ENCODE data around the gene TRIM31.

Gene TRIM31

DNA sequence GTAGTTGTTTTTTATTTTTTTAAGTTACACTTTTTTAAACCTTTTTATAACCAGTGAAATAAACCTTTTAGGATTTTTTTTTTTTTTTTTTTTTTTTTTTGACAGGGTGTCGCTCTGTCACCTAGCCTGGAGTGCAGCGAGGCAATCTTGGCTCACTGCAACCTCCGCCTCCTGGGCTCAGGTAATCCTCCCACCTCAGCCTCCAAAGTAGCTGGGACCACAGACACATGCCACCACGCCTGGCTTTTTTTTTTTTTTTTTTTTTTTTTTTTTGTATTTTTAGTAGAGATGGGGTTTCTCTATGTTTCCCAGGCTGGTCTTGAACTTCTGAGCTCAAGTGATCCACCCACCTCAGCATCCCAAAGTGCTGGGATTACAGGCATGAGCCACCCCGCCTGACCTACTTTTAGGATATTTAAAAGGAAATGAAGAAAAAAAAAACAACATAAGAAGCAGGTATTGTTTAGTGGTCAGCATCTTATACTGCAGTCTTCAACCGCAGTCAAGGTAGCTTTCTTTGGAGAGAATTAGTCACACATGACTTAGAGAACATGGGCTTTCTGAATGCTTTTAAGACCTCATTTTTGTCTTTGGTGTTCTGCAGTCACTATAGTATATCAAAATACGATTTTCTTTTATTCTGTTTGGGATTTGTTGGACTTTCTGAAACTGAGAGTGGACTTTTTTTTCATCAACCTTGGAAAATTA is 50.3 kb downstream of the TRIM31 start:
- no peak for DNase-seq
- in situ Hi-C loops (cut with MboI; ENCODE audit: low pct_unique_long_range_greater_than_20kb, low sequenced_read_pairs) = no loop called here

- no peak for DNase-seq
- in situ Hi-C loops (cut with MboI; ENCODE audit: low pct_unique_long_range_greater_than_20kb, low sequenced_read_pairs) = no loop called here
Measured at GRCh38 chr6:30061858-30062458, 50.9 kb downstream of the TRIM31 start.

DNA sequence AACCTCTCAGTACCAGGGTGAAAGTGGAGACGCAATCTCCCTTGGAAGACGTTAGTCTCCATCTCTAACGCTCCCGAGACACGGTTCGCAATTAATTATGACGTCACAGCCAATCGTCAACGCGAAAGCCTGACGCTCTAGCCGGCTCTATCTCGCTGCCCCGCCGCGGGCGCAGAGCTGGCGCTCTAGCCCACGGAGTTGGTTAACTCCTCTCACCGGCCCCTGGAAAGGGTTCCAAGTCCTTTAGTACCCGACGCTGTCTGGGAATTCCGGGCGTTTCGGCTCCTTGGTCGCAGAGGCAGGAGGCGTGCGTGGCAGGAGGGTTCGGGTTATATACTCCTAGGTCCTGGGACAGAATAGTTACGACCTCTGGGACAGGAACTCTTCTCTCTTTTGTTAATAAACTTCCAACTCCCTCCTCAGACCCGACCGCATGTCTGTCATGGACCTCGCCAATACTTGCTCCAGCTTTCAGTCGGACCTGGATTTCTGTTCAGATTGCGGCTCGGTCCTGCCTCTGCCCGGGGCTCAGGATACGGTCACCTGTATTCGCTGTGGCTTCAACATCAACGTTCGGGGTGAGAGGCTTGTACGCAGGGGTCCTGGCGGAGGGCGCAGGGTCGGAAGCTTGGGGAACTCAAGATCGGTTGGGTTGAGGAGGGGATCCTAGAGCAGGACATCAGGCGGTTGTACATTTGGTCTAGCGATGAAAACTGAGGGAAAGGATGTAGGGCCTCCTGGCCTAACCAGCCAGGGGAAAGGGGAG is 51.6 kb downstream of the TRIM31 start, which contains the start of gene POLR1H:
Gene POLR1H, plus strand, starts transcription at position 174 of the 766 bp plus-strand sequence. Its CDS starts 260 bp downstream, at position 434.
- in situ Hi-C loops (cut with MboI; ENCODE audit: low pct_unique_long_range_greater_than_20kb, low sequenced_read_pairs) = no loop called here
- peak; percentile 91 for DNase-seq

DNA sequence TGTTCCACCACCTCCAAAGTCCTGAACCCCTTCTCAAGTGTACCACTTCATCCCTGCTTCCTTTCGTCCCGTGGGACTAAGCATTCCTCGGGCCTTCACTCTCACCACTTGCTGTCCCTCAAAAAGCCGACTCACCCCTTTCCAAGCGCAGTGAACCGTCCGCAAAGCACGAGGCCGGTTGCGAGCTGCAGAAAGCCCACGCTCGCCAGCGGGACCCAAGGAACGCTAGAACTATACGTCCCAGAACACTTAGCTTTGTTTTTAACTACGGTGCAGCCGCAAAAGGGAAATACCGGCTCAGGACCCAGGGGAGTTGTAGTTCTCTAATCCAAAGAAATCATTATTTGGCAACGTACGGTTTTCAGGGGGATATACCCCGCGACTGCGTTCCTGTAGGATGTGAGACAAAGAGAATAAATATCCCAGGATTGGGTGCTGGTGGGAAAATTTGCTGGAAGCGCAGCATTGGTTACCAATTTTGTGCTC is 52.2 kb downstream of the TRIM31 start:
- in situ Hi-C loops (cut with MboI; ENCODE audit: low pct_unique_long_range_greater_than_20kb, low sequenced_read_pairs) = no loop called here
- no peak for DNase-seq

GRCh38 chr6:30055513-30055912 is 57.4 kb downstream of the TRIM31 start:
- no peak for DNase-seq
- in situ Hi-C loops (cut with MboI; ENCODE audit: low pct_unique_long_range_greater_than_20kb, low sequenced_read_pairs) = no loop called here

- in situ Hi-C loops (cut with MboI; ENCODE audit: low pct_unique_long_range_greater_than_20kb, low sequenced_read_pairs) = no loop called here
- no peak for DNase-seq
Measured at GRCh38 chr6:30053682-30054081, 59.2 kb downstream of the TRIM31 start.
